NK-92 (cell line): ENCODE data around the gene GXYLT1.
"Not testable (repeated sequence)": the region's sequence is repeated elsewhere in the genome, so short reads cannot be mapped to it uniquely, and the experiment has no call there.

ENCODE experiments used
- DNase-seq: peaks from one replicate; lab custom pipeline; 2025; ENCODE audit not compliant: unreplicated experiment; lab: John Stamatoyannopoulos, UW

Gene GXYLT1

DNA sequence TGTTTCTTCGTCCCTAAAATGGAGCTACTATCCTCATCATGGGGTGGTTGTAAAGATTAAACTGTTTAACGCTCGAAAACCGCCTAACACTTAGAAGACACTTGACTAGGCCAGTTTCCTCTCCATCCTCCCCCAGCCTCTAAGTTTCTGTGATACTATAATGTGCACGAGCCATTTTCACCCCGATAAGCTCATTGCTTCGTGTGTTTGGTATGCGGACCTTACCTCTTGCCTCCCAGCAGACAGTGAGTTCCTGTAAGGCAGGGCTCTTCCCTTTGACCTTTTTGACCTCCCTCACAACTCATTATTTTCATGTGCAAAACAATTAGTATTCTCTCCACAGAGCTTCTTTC lies 499 bp upstream of the GXYLT1 start:
- no peak for DNase-seq

DNA sequence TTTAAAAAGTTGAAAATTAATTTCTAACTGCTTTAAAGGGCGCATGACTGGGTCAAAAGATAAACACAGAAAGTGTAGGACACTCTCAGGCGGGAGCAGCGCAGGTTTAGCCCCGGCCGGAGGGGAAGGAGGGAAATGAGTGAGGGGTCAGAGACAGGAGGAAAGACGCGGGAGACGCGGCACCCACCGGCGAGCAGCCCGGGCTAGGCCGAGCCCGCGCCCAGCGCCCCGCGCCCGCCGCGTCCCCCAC lies 591 bp downstream of the GXYLT1 start:
- no peak for DNase-seq

DNA sequence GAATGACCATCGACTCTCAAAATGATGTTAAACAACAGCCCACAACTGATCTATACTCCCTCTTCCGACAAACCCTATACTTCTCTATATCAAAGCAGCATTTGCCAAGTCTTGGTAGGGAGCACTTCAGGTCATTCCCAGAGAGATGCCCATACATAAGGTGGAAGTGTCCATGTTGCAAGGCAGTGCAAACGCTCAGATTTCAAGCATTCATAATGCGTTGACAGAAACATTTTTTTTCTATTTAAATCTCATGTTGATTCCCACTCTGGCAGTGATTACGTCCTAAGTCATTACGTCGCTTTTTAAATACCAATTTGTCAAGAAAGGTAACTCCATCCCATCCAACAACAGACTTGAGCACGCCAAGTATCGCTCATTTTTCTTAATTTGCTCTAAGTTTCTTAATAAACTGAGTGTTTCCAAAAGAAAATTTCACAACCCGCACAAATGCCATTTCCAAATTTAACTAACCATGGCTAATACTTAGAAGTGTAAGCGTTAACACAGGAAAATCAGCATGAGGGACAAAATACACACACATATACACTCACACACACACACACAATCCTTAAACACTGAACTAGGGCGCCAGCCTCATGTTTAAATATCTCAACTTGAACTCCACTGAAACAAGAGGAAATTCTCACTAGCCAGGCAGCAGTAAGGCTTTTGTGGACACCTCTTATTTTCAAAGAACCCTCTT lies 1.1 kb downstream of the GXYLT1 start:
- DNase-seq = no peak

DNA sequence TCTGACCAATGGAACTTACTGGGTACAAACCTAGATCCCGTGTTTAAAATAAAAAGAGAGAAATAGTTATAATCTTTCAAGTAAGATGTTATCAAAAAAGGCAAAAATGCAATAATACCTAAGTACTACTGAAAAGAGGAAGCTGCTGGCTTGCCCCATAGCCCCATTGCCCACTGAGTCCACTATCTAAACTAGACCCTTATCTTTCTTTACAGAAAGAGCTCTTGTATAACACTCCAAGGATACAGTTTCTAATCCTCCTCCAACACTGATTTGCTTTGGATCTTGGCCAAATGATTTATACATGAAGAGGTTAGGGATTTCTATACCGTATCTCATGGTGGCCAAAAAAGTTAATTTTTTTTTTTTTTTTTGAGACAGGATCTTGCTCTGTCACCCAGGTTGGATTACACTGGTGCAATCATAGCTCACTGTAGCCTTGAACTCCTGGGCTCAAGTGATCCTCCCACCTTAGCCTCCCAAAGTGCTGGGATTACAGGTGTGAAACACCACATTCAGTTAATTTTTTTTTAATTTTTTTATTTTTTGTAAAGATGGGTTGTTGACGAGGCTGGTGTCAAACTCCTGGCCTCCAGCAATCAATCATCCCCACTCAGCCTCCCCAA lies 2.6 kb downstream of the GXYLT1 start:
- DNase-seq = no peak

DNA sequence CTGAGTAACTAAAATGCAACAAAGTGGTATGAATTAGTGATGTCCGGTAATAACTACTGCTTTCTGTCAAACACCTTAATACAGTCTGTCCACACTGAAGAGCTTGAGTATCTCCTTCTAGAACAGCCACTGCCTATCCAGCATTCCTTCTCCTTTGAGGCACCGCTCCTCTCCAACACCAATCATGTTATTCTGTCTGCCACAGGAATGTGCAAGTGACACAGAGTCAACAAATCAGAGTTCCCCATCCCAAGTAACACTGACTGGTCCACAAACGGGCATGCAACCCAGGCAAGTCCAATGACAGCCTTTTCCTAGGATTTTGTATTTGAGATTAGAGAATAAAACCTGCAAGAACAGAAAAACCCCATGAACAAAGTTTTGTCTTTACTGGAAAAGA lies 3.8 kb downstream of the GXYLT1 start:
- no peak for DNase-seq

DNA sequence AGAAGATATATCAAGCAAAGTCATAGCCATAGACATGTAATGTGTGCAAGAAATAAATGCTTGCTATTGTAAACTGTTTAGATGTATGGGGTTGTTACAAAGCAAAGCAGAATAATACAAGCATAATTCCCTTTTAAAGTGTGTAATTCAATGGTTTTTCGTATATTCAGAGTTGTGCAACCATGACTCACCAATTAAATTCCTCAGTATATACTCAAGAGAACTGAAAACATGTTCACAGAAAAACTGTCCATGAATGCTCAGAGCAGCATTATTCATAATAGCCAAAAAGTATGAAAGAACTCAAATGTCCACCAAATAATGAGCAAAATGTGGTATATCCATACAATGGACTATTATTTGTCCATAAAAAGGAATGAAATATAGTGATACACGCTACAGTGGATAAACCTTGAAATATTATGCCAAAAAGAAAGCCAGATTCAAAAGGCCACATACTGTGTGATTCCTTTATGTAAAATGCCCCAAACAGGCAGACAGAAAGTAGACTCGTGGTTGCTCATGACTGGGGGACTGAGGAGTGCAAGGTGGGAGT lies 9.3 kb downstream of the GXYLT1 start:
- no peak for DNase-seq

DNA sequence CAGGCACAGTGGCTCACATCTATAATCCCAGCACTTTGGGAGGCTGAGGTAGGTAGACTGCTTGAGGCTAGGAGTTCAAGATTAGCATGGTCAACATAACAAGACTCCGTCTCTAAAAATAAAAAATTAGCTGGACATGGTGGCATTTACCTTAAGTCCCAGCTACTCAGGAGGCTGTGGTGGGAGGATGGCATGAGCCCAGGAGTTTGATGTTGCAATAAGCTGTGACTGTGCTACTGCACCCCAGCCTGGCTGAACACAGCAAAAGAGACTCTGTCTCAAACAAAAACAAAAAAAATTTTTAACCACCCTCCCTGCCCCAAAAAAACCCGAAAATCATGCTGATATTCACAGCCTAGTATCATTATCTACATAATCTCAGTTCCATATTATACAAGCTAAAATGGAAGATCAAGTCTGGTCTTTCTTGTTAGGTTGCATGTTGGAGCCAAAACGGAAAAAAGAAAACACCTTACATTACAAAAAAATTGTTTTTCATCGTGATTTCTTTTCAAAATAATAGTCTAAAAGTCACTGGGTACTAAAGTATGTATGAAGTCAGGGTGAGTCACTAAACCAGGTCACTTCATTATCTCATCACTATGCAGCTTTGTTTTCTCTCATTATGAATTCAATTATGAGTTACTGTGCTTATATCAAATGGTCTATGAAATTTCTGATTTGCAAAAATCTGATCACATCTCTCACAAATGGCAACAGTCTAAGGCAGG lies 13.8 kb downstream of the GXYLT1 start:
- DNase-seq = no peak

DNA sequence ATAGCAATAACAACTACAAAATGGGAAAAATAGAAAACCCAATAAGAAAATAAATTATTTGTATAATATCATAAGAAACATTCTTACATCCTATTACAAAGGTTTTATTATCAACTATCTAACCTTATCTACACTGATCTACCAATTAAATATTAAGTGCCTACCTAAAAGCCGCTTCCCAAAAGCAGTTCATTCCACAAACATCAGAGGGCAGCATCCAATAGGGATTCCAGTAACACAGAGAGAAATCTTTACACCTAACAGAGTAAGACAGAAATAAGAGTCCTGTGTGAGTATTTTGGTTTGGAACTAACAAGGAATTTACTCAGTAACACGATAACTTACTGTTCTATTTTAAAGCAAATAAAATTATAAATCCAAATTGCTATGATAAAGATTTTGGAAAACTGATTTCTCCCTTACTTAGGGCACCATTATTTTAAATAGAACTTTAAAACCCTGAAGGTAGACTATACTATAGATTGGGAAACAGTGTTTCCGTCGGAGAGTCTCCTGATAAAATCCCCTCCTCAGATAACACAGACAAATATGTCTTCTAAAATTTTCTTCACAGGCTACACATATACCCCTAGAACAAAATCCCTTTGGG lies 15.0 kb downstream of the GXYLT1 start:
- DNase-seq = no peak

DNA sequence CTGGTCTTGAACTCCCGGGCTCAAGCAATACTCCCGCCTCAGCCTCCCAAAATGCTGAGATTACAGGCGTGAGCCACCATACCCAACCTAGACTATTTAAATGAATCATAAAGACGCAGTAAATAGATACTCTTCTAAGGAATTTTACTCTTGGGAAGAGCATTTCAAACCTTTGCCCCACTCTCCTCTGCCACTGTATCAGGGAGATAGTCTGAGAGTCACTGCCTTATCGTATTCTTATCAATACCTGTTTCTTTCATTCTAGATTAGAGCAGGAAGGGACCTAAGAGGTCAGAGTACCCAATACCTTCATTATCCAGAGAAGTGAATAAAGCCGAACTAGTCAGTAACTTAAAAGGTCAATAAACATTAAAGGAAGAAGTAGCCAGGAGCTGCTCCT lies 15.8 kb downstream of the GXYLT1 start:
- no peak for DNase-seq

DNA sequence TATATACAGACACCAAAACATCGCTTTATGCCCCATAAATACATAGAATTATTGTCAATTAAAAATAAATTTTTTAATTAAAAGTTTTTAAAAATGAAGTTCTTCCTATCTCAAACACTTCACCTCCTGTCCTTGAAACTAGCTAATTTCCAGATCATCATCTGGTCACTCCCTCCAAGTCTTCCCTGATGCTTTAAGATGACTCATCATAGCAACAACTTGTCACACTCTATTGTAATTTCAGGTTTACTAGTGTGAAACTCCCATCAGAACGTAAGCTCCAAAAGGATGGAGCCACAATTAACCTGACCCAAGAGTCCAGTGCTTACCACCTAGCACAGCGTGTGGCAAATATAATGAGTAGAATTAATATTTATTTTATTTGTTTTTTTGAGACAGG lies 16.3 kb downstream of the GXYLT1 start:
- DNase-seq = no peak

DNA sequence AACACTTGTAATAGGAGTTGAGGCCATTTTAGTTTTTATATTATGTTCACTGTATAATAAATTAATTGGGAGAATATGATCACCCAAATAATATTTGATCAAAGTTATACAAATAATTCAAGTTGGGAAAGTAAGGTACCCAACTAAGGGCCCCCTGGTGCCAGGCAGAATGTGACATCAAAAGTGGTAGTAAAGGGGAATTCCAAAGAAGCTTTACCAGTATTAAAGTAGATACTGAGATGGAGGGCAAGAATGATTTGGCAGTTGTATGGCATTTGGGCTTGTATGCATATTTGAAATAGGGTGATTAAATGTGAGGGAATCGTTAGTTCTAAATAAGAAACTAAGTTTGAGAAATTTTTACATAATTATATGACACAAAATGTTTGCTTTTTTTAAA lies 17.7 kb downstream of the GXYLT1 start:
- DNase-seq = no peak

DNA sequence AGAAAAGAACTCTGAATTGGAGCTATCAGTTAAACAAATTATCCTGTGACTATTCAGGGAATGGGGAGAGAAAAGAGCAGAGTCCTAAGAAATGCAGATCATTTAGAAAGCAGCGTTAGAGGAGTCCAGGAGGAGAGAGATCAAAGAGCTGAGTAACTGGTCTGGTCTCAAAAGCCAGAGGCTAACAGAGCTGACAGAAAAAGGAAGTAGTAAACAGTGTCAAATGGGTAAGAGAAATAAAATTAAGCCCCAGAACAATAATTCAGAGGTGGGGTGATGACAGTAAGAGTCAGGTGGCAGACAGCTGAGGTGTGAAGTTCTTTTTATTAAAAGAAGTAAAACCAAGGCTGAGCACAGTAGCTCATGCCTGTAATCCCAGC lies 19.3 kb downstream of the GXYLT1 start:
- DNase-seq = no peak

DNA sequence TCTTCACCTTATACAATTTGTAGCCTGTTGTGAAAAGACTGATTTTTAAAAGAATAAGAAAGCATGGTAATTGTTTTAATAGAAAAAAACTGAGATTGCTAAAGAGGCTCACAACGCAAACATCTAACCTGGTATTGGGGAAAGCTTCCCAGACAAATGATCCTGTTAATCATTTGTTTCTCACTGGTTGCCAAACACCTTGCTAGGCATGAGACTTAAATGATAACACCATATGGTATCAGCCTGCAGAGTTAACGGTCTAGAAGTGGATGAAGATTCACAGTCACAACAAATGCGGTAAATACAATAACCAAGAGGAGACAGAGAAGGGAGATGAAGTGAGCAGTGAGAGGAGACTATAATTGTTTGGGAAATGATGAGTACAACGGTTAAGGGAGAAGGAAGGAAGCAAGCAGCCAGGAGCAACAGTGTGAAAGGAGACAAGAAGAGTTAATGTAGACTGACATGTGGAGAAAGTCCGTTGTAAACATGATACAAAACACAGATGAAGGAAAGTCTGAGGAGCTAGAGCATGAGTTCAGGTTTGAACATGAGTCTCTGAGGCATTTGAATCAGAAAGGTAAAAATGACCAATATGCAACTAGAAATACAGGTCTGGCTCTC lies 19.8 kb downstream of the GXYLT1 start:
- no peak for DNase-seq

DNA sequence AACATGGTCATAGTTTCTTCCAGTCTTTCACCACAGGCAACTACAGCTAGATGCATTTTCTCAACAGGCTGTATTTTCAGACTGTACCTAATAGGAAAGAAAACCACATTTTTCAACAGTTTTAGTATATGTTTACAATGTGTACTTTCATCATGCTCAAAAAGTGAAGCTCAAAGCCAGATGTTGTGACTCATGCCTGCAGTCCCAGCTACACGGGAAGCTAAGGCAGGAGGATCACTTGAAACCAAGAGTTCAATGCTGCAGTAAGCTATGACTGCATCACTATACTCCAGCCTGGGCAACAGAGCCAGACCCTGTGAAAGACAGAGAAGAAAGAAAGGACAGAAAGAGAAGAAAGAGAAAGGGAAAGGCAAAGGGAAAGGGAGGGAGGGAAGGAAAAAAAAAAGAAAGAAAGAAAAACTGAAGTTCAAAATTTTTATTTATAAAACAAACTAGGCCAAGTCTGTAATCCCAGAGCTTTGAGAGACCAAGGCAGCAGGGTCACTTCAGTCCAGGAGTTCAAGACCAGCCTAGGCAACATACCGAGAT lies 25.5 kb downstream of the GXYLT1 start:
- no peak for DNase-seq

DNA sequence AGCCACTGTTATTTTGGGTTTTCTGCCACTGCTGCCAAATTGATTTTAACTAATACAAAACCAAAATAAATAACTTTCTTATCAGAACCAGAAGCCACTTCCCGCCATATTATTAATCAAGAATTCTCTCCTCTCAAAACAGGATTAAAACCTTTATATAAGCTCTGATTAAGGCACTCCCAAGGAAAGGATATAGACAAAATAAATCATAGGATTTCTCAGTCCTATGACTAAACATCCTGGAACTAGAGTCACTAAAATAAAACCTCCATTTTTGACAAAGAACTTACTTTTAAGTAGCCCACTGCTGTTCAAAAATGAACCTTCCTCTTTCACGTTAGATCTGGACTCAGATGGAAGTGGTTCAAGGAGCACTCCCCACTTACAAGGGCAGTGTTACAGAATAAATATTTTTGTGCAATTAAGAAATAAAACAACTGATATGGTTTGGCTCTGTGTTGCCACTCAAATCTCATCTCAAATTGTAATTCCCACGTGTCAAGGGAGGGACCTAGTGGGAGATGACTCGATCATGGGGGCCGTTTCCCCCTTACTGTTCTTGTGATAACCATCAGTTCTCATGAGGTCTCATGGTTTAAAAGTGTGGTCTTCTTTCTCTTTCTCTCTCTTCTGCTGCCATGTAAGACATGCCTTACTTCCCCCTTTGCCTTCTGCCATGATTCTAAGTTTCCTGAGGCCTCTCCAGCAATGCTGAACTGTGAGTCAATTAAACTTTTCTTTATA lies 26.4 kb downstream of the GXYLT1 start:
- DNase-seq = no peak

DNA sequence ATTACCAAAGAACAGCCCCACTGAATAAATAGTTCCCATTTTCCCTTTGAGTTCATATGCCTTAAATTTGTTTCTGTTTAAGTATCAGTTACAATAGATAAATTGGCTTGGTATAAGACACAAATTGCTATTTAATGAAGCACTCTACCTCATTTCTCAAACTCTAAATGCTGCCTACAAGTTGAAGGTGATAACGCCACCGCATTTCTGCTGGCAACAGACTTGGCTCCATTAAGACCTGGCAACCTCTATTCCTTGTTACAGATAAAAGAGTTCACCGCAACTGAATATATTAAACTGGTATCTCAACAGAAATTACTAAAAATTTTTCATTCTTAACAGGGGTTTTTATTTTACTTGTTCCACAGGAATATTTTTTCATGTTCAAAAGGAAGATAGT lies 35.6 kb downstream of the GXYLT1 start:
- no peak for DNase-seq

DNA sequence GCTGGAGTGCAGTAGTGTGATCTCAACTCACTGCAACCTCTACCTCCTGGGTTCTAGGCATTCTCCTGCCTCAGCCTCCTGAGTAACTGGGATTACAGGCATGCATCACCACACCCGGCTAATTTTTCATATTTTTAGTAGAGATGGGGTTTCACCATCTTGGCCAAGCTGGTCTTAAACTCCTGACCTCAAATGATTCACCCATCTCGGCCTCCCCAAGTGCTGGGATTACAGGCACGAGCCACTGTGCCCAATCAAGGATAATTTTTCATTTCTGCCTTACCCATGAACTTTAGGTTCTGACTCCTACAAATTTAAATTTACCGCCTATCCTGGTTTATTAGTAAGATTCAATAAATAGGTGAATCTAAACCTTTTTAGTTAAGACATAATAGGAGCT lies 37.9 kb downstream of the GXYLT1 start:
- not testable (repeated sequence) for DNase-seq

DNA sequence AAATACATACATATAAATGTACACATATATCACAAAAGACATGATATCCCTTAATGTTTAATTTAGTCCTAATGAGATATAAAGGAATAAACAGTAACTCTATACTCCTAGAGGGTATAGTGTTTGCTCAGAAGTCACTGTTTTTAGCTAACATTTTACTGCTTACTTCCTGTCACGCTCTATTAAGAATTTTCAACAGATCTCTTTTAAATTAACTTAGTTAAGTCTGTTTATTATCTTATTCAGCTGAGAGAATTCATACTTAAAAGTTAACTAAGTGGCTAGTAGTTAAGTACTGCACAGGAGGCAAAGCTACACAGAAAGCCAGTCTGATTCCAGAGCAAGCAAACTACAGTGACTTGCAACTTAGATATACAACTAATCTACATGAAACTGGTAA lies 39.9 kb downstream of the GXYLT1 start:
- no peak for DNase-seq

DNA sequence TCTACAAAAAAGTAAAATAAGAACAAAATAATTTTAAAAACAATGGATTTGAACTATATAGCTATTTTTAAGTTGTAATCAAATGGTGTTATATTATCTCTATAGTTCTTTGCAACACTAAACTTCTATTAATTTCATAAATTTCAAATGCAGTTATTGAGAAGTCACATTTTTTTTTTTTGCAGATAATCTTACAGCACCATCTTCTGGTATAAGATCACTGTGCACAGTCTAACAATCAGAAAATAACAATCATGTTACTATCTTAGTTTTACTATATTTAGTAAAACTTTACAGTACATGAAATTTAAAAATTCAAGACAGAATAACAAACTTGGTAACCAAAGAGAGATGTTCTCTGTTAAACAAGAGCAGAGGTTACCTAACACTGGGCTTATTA lies 40.6 kb downstream of the GXYLT1 start:
- DNase-seq = no peak

DNA sequence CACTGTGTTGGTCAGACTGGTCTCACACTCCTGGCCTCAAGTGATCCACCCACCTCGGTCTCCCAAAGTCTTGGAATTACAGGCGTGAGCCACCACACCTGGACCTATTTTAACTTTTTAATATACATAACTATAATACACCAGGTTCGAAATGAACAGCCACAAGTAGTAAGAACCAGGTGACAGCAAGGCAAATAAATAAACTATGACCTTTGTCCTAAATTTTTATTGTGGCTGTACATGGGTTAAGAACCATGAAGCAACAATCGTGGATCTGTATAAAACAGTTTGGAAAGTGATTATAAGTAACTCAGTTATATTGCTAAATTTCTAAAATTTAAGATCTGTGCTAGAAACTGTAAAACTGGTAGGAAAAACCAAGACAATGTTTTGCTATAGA lies 41.5 kb downstream of the GXYLT1 start:
- DNase-seq = no peak

DNA sequence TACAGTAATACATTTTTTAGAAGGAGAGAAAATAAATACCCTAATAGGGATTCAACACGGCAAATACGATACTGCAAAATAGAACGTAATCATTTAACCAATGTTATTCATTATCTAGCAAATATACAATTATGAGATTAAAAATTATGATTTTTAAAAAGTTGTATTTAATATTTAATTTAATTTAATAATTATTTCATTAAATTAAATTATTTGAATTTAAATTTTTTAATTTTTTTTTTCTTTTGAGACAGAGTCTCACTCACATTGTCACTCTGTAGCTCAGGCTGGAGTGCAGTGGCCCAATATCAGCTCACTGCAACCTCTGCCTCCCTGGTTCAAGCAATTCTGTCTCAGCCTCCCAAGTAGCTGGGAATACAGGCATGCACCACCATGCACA lies 42.0 kb downstream of the GXYLT1 start:
- DNase-seq = no peak
